Measurements from ENCODE around the gene PDK1. TPM values are rescaled to one million over a fixed set of nuclear protein-coding genes. Genes with fewer than 3 reads are reported as not detected.
"Not testable (repeated sequence)": the region's sequence is repeated elsewhere in the genome, so short reads cannot be mapped to it uniquely, and the experiment has no call there.

The PDK1 gene
- total RNA-seq, 1 experiment from 2014 or later: 42.6 TPM

DNA sequence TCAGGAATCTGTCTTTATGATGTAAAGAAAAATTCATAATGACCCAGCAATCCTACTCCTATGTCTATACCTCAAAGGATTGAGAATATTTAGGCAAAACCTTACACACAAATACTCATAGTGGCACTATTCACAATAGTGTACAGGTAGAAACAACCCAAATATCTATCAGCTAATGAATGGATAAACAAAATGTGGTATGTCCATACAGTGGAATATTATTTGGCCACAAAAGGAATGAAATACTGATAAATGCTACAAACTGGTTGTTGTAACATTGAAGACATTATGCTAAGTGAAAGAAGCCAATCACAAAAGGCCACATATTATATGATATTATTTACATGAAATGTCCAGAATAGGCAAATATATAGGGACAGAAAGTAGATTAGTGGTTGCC, 24.7 kb downstream of the PDK1 start:
- in situ Hi-C loops (cut with HindIII; ENCODE audit: low pct_unique_long_range_greater_than_20kb, low sequenced_read_pairs): no loop called here
- DNase-seq (ENCODE audit: low read depth, low spot score): no peak

DNA sequence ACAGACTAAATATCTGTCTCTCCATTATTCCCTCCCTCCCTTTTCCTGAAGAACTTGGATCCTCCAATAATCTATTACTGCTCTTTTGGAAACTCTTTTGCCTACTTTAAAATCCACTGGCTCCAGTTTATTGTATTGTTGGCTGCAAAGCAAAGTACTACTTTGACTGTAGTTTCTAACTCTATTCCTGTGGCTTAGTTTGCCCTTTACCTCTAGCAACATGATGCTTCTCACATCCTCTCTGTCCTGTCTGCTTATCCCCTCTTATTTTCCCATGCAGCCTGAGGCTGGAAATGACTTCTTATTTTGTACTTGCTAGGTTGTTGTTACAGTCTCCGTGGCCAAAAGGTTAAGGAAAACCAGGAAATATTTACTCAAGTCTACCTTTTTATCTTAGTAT, 26.8 kb downstream of the PDK1 start:
- no peak for DNase-seq (ENCODE audit: low read depth, low spot score)
- in situ Hi-C loops (cut with HindIII; ENCODE audit: low pct_unique_long_range_greater_than_20kb, low sequenced_read_pairs): no loop called here

DNA sequence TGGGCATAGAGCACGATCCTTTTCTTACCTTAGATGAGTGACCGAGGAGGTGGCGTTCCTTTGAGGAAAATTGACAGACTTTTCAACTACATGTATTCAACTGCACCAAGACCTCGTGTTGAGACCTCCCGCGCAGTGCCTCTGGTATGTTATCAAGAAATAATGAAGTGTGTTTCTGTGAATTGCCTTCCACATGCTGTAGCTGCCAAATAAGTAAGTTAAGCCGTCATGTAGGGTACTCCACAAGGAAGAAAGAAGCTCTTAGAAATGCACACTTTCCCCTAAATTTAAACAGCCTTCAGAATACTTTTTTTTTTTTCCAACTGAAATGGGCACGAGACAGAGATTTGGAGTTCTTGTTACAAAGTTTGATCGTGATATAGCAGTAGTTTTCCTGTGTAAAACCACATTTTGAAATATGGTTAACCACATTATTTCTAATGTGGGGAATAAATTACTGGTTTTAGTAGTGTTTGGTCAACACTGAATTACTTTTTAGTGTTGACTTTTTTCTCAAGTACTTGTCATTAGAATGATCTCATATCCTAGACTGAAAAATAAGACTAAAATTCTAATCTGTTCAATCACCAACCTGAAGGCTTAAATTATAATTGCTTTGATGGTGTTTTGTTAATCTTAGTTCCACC, 30.5 kb downstream of the PDK1 start:
- DNase-seq (ENCODE audit: low read depth, low spot score): no peak
- in situ Hi-C loops (cut with HindIII; ENCODE audit: low pct_unique_long_range_greater_than_20kb, low sequenced_read_pairs): no loop called here

DNA sequence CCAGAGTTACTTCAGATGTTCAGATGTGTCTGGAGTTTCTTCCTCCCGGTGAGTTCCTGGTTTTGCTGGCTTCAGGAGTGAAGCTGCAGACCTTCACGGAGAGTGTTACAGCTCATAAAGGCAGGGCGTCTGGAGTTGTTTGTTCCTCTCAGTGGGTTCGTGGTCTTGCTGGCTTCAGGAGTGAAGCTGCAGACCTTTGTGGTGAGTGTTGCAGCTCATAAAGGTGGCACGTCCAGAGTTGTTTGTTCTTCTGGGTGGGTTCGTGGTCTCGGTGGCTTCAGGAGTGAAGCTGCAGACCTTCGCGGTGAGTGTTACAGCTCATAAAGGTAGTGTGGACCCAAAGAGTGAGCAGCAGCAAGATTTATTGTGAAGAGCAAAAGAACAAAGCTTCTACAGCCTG, 31.3 kb downstream of the PDK1 start:
- DNase-seq (ENCODE audit: low read depth, low spot score); in situ Hi-C loops (cut with HindIII; ENCODE audit: low pct_unique_long_range_greater_than_20kb, low sequenced_read_pairs): not testable (repeated sequence)

DNA sequence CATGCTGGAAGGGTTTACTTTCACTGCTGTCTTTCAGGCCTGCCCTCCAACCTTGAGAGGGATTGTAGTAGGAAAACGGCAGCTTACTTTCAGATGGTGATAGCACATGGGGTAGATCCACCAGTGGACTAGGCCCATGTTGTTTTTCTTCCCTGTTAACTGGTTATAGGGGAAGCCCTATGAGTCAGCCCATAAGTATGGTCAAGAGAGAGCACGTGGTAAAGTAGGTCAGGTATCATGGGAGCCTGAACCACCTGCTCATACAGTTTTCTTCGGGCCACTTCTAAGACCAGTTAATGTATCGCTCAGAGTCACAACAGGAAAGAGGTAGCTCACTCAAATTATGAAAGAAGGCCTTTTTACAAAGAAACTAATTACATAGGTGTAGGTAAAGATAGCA, 33.0 kb downstream of the PDK1 start:
- in situ Hi-C loops (cut with HindIII; ENCODE audit: low pct_unique_long_range_greater_than_20kb, low sequenced_read_pairs): no loop called here
- DNase-seq (ENCODE audit: low read depth, low spot score): no peak

DNA sequence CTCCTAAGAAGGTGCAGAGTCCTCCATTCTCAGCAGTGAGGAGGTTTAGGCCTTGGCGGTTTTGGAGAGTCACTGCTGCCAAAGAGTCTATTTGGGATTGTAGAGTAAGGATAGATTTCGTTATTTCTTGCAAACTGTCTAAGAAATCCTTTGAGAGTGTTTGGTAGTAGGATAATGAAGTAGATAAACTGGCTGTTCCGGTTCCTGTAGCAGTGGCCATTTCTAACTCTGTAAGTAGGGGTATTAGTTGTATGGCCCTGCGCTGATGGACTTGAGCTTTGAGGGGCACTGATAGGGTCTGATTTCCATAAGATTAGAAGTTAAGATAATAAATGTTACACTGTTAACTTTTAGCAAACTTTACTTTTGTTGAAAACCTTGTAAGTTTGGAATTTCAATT, 35.5 kb downstream of the PDK1 start:
- in situ Hi-C loops (cut with HindIII; ENCODE audit: low pct_unique_long_range_greater_than_20kb, low sequenced_read_pairs); DNase-seq (ENCODE audit: low read depth, low spot score): not testable (repeated sequence)

DNA sequence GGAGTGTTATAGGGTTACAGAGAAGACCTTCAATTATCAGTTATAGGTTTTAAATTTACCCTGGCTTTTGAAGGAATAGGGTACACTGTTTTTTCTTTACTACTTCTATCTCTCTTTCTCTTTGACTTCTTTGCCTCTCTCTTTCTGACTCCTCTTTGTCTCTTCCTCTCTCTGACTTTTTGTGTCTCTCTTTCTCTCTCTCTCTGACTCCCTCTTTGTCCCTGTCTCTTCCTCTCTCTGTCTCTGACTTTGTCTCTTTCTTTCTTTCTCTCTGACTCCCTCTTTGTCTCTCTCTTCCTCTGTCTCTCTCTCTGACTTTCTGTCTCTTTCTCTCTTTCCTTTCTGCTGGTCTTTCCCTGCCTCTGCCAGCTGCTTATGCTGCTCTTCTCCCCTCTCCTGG, 36.3 kb downstream of the PDK1 start:
- DNase-seq (ENCODE audit: low read depth, low spot score); in situ Hi-C loops (cut with HindIII; ENCODE audit: low pct_unique_long_range_greater_than_20kb, low sequenced_read_pairs): not testable (repeated sequence)

DNA sequence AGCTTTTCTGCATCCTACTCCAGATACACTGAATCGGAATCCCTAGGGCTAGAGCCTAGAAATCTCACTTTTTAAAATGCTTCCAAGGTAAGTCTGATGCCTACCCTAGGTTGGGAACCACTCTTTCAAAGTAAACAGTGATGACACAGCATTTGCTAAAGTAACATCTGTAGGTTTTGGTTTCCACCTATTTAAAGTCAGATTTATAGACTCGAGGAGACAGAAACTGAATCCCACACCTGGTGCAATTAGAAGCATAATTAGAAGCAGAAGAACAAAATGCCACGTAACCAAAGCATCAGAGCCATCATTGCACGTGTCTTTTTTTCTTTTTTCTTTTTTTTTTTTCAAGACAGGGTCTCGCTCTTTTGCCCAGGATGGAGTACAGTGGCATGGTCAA, 40.9 kb downstream of the PDK1 start:
- in situ Hi-C loops (cut with HindIII; ENCODE audit: low pct_unique_long_range_greater_than_20kb, low sequenced_read_pairs): no loop called here
- DNase-seq (ENCODE audit: low read depth, low spot score): no peak

DNA sequence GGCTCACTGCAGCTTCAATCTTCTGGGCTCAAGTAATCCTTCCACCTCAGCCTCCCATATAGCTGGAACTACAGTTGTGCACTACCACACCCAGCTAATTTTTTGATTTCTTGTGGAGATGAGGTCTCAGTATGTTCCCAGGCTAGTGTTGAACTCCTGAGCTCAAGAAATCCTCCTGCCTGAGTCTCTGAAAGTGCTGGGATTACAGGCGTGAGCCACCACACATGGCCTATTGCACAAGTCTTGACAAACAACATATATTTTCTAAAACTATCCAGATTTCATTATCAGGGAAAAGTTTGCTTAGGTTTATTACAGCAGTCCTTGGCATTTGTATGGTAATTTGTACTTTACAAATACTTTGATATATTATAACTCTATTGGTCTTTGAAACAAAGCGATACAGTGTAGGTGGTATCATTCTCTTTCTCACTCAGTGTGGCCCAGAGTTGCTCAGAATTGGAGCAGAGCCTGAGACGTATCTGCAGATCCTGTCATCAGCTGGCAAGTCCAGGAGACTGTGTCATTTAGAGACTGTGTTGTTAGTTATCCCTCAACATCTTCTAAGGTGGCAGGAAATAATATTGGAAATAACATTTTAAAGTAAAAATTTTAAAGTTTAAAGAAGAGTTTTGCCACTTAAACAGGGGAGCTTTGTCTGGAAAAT, 41.4 kb downstream of the PDK1 start:
- in situ Hi-C loops (cut with HindIII; ENCODE audit: low pct_unique_long_range_greater_than_20kb, low sequenced_read_pairs): no loop called here

DNA sequence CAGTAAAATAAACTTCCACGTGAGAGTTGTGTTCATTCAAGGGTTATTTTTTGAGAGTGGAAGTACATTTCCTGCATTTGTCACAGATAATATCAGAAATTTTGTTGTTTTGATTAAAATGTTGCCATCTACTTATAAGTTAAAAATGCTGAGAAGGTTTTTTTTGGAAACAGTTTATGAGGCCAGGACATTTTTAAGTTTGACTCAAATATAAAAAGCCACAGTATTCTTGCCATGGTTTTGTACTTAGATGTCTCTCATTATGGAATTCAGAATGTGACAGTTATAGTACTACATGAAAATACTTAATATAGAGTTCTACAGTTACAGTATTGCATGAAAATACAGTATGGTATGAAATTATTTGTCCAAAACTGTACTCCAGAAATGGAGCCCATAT, 44.1 kb downstream of the PDK1 start:
- in situ Hi-C loops (cut with HindIII; ENCODE audit: low pct_unique_long_range_greater_than_20kb, low sequenced_read_pairs): no loop called here
- DNase-seq (ENCODE audit: low read depth, low spot score): no peak

More for the DNA sequence above, 41.4 kb downstream of the PDK1 start:
- no peak for DNase-seq (ENCODE audit: low read depth, low spot score)

DNA sequence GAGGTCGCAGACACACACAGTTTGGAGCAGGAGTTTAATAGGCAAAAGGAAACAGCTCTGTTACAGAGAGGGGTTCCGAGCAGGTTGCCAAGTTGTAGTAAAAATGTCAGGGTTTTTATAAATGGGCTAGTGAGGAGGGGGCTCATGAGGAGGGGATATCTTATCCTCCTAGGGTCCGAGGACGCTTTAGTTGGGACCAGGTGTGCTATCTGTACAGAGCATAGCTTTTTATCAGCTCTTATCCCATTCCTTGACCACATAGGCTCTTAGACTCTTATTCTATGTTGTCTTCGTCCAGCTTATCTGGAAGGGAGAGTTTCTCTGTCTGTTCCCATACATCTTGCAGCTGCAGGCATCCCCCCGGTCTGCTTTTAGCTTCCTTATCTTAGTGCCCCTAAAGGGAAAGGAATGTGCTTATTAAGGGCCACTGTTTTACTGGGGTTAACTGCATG, 44.7 kb downstream of the PDK1 start:
- in situ Hi-C loops (cut with HindIII; ENCODE audit: low pct_unique_long_range_greater_than_20kb, low sequenced_read_pairs): no loop called here
- DNase-seq (ENCODE audit: low read depth, low spot score): no peak

DNA sequence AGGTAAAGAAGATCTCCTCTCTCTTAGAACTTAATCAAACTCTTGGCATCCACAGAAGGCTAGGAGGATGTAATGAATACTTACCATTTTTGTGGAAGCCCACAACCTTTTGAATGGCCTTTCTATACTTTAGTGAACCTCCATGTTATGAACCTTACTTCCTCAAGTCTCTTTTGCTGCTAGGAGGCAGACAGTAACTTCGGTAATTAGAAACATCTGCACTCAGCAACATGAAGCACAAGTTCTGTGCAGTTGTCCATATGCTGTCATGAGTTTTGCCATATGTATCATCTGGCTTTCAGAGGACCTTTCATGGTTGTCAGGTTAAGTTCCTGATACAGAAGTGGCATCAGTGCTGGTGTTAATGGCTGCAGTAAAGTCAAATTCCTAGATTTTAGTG, 50.4 kb downstream of the PDK1 start:
- in situ Hi-C loops (cut with HindIII; ENCODE audit: low pct_unique_long_range_greater_than_20kb, low sequenced_read_pairs): no loop called here
- DNase-seq (ENCODE audit: low read depth, low spot score): no peak

DNA sequence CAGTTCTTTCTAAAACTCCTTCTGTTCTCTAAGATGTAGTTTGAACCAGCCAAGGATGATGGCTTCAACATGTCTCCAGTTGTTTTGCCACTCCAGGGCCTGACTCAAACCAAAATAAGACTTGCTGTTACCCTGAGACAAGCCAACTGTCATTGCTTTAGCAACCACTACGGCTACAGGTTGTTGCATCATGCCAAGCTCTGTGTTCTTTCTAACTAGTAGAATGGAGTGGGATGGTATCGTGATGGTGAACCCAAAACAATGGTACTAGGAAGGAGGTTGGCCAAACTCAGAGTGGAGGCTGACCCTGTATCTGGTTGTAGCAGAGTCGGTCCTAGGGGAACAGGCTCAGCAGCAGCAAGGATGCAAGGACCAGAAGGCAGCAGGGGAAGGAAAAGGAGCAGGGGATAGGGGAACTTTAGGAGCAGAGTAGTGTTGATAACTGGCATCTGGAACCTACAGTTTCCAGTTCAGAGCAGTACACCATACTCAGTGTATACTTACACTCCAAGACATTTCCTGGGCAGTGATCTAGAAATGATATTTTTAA, 51.6 kb downstream of the PDK1 start:
- no peak for DNase-seq (ENCODE audit: low read depth, low spot score)
- in situ Hi-C loops (cut with HindIII; ENCODE audit: low pct_unique_long_range_greater_than_20kb, low sequenced_read_pairs): no loop called here

DNA sequence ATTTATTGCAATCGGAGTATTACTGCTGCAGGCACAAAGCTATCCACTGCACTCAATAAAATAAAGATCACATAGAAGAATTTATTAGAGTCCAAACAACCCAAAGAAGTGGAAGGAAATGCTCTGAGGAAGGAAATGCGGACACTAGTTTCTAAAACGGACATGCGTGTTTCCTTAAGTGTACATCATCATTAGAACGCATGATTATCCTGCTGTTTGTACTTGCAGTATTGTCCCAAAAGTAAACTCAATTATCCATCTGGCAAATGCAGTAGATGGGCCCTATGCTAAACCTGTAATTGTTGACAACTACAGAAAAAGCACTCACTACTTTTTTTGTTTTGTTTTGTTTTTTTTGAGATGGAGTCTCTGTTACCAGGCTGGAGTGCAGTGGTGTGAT, 53.6 kb downstream of the PDK1 start:
- DNase-seq (ENCODE audit: low read depth, low spot score): no peak

DNA sequence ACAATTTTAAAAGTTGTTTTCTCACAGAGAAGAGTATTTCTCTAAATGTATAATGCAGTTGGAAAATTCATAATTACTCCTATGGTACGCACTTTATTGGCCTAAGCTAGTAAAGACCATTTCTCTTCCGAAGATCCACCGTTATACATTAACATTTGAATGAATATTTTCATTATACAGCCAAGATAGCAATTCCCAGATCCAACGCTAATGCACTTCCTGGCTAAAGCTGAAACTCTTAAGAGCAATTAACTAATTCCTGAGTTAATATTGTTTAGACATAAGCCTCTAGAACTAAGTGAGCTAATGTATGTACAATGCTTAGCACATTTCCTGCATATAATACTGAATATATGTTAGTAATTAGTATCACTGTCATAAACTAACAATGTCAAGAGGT, 56.2 kb downstream of the PDK1 start:
- no peak for DNase-seq (ENCODE audit: low read depth, low spot score)
- in situ Hi-C loops (cut with HindIII; ENCODE audit: low pct_unique_long_range_greater_than_20kb, low sequenced_read_pairs): no loop called here

More for the DNA sequence above, 53.6 kb downstream of the PDK1 start:
- in situ Hi-C loops (cut with HindIII; ENCODE audit: low pct_unique_long_range_greater_than_20kb, low sequenced_read_pairs): no loop called here

DNA sequence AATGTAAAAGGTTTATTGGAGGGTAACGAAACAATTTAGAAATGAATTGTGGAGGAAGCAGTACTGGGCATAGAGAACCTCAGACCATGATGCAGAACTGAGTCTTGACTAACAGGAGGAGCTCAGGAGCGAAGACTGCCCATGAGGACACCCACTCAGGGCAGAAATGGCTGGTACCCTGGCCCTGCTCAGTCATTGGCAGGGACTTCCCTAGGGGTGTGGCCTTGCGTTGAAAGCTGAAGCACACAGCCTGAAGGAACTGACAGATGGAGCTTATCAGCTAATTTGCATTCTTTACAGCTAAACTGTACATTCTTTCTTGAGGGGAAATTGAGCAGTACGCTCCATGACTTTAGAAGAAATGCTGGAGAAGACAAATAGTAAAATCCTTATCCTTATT, 57.1 kb downstream of the PDK1 start:
- no peak for DNase-seq (ENCODE audit: low read depth, low spot score)
- in situ Hi-C loops (cut with HindIII; ENCODE audit: low pct_unique_long_range_greater_than_20kb, low sequenced_read_pairs): no loop called here

DNA sequence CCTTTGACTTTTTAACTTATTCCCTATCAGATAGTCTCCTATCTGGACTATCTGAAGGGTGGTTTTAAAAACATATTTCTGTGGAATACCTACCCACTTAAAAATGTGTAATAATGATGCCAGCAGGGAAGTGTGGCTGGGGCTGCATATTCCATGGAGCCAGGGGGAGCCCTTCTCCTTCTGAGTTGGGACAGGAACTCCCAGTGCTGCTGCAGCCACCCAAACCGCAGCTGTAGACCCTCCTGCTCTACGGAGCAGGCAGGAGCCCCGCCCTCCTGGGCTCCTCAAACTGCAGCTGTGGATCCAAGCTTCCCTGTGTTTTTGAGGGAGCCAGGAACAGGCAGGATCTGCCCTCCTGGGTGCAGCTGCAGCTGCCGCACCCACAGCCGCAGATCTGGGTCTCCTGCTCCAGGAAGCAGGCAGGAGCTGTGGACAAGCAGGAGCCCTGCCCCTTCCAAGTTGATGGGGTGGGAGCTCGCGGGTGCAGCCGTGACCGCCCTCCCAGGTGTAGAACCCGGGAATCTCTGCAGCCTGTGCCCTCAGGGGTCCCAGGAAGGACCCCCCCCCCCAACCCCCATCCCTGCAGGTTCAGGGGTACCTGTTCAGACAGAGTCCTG, 57.8 kb downstream of the PDK1 start:
- in situ Hi-C loops (cut with HindIII; ENCODE audit: low pct_unique_long_range_greater_than_20kb, low sequenced_read_pairs): no loop called here
- no peak for DNase-seq (ENCODE audit: low read depth, low spot score)

DNA sequence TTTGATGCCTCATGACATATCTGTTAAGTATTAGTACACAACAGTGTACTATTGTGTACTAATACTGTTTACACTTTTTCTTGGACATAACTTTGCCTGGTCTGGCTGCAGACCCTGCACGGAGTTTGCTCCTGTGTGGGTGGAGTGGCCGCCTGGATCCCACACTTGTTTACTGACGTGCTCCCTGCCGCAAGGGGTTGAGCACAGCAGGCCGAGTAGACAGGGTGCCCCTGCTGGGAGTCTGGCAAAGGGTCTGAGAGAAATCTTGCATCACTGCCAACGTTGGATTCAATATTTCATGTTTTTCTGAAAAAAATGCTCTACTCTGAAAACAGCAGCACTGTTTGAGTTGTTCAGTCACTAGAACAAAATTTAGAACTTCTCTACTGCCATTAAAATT, 59.0 kb downstream of the PDK1 start:
- in situ Hi-C loops (cut with HindIII; ENCODE audit: low pct_unique_long_range_greater_than_20kb, low sequenced_read_pairs): no loop called here
- no peak for DNase-seq (ENCODE audit: low read depth, low spot score)

Measured in SK-MEL-5 (cell line).